Skeletal muscle cell (primary cell): ENCODE measurements around the gene SLC4A11.

Experiments used
- DNase-seq: peaks from one replicate; pipeline ENCODE4 v3.0.0-alpha.2; 2010; ENCODE audit warnings: low read depth
- H3K4me3 ChIP-seq: 2 replicates; pipeline ENCODE4 v1.5.1; 2011; ENCODE audit warnings: low read depth, mild to moderate bottlenecking, control low read depth, low read length, moderate library complexity

Gene SLC4A11

GRCh38 chr20:3248167-3248992, 9.4 kb upstream of the SLC4A11 start:
- peak overlapping the region; percentile 21 for H3K4me3 ChIP-seq
- DNase-seq = no peak

- no peak overlapping the region for H3K4me3 ChIP-seq
- no peak for DNase-seq
Measured at GRCh38 chr20:3247638-3248037, 8.6 kb upstream of the SLC4A11 start.

- no peak overlapping the region for H3K4me3 ChIP-seq
- no peak for DNase-seq
Measured at GRCh38 chr20:3246682-3247081, 7.7 kb upstream of the SLC4A11 start.

GRCh38 chr20:3245711-3246110, 6.7 kb upstream of the SLC4A11 start:
- DNase-seq = no peak
- H3K4me3 ChIP-seq = no peak overlapping the region

GRCh38 chr20:3245156-3245555, 6.2 kb upstream of the SLC4A11 start:
- H3K4me3 ChIP-seq = no peak overlapping the region
- no peak for DNase-seq

GRCh38 chr20:3244613-3245012, 5.6 kb upstream of the SLC4A11 start:
- H3K4me3 ChIP-seq = no peak overlapping the region
- DNase-seq = no peak

- no peak overlapping the region for H3K4me3 ChIP-seq
- DNase-seq = no peak
Measured at GRCh38 chr20:3243718-3244358, 4.8 kb upstream of the SLC4A11 start.

GRCh38 chr20:3242172-3242692, 3.2 kb upstream of the SLC4A11 start:
- no peak overlapping the region for H3K4me3 ChIP-seq
- no peak for DNase-seq

GRCh38 chr20:3240776-3241363, 1.9 kb upstream of the SLC4A11 start:
- no peak overlapping the region for H3K4me3 ChIP-seq
- no peak for DNase-seq

GRCh38 chr20:3239867-3240775, 1.1 kb upstream of the SLC4A11 start:
- no peak for DNase-seq
- peak overlapping the region; percentile 57 for H3K4me3 ChIP-seq

- H3K4me3 ChIP-seq = peak overlapping the region; percentile 57
- DNase-seq = no peak
Measured at GRCh38 chr20:3238616-3239025, 369 bp downstream of the SLC4A11 start.

- DNase-seq = no peak
- peak overlapping the region; percentile 57 for H3K4me3 ChIP-seq
Measured at GRCh38 chr20:3237958-3238615, 903 bp downstream of the SLC4A11 start.

GRCh38 chr20:3237011-3237957, 1.7 kb downstream of the SLC4A11 start:
- H3K4me3 ChIP-seq = no peak overlapping the region
- DNase-seq = no peak

GRCh38 chr20:3235666-3236324, 3.2 kb downstream of the SLC4A11 start:
- DNase-seq = no peak
- no peak overlapping the region for H3K4me3 ChIP-seq

- no peak for DNase-seq
- H3K4me3 ChIP-seq = no peak overlapping the region
Measured at GRCh38 chr20:3233991-3234498, 4.9 kb downstream of the SLC4A11 start.

GRCh38 chr20:3233131-3233990, 5.6 kb downstream of the SLC4A11 start:
- DNase-seq = no peak
- no peak overlapping the region for H3K4me3 ChIP-seq
